Measurements from ENCODE around the gene SLC4A7.
A peak's percentile ranks its signal among the peaks of the same experiment; 100 is the strongest.

SLC4A7 gene

DNA sequence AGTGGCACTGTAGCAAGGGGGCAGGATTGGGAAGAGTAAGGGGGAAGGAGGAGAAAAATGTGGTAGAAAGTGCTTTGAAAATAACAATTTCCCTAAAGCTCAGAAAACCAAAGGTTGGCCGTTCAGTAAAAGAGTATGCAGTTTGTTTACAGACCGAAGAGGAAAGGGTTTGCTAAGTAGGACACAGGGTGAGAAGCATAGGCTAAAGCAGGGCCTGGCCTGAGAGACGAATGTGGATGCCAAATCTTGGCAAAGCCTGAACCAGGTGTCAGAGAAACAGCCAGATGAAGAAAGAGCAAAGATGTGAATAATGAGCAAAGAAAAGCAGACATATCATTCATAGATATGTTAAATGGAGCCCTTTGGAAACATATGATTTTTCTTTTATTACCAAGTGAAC lies 132.1 kb downstream of the SLC4A7 start:
- H3K79me2 ChIP-seq (ENCODE audit: insufficient read depth, low read length): no peaks in the 10 kb centered on the region
- no peak overlapping the region for H2AFZ ChIP-seq (ENCODE audit: low read length)
- H3K4me2 ChIP-seq (ENCODE audit: low read depth, low read length, poor library complexity, severe bottlenecking): no peak overlapping the region
- no peaks in the 10 kb centered on the region for H3K27me3 ChIP-seq (ENCODE audit: insufficient read depth, low read length, poor library complexity, severe bottlenecking)
- no peaks in the 10 kb centered on the region for H3F3A ChIP-seq (ENCODE audit: low read depth)
- H4K20me1 ChIP-seq (ENCODE audit: insufficient read depth, low read length, poor library complexity, severe bottlenecking): no peaks in the 10 kb centered on the region
- H3K9me3 ChIP-seq (ENCODE audit: insufficient read depth, low read depth, low read length): no peaks in the 10 kb centered on the region
- peaks cover 10% of the 10 kb centered on the region for H3K4me1 ChIP-seq (ENCODE audit: insufficient read depth, low read length, poor library complexity, severe bottlenecking)
- H3K9me2 ChIP-seq (replicated peaks; ENCODE audit: low read depth, low read length): no peaks in the 10 kb centered on the region
- no peak for TF ChIP-seq EZH2phosphoT487 (IDR thresholded peaks at IDR 0.05; ENCODE audit: borderline replicate concordance)
- TF ChIP-seq, protein P1, sequence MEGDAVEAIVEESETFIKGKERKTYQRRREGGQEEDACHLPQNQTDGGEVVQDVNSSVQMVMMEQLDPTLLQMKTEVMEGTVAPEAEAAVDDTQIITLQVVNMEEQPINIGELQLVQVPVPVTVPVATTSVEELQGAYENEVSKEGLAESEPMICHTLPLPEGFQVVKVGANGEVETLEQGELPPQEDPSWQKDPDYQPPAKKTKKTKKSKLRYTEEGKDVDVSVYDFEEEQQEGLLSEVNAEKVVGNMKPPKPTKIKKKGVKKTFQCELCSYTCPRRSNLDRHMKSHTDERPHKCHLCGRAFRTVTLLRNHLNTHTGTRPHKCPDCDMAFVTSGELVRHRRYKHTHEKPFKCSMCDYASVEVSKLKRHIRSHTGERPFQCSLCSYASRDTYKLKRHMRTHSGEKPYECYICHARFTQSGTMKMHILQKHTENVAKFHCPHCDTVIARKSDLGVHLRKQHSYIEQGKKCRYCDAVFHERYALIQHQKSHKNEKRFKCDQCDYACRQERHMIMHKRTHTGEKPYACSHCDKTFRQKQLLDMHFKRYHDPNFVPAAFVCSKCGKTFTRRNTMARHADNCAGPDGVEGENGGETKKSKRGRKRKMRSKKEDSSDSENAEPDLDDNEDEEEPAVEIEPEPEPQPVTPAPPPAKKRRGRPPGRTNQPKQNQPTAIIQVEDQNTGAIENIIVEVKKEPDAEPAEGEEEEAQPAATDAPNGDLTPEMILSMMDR (conservative IDR thresholded peaks at IDR 0.05; ENCODE audit: low read length): no peak
- no peak overlapping the region for H3K4me3 ChIP-seq (ENCODE audit: low read length, poor library complexity, severe bottlenecking)
- H3K9ac ChIP-seq (ENCODE audit: low read depth, low read length, poor library complexity, severe bottlenecking): no peak overlapping the region
- H3K36me3 ChIP-seq (ENCODE audit: insufficient read depth, low read length): no peaks in the 10 kb centered on the region

DNA sequence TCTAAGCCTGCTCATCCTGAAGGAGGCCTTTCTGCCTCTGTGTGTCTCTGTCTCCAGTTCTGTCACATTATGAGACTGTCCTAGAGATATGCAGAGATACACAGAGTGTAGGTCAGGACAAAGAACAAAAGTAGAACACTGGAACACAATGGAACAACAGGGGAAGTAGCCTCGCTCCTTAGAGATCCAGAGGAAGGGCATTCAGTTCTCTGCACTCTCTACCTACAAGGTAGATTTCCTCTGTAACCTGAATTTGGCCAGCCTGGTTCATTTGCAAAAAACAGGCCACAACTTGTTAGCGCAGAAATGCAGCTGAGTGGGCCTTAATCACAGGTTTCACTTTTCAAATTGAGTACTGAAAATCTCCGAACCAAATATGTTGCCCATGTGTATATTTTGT lies 134.4 kb downstream of the SLC4A7 start:
- Histone ChIP-seq H3K4me2 (ENCODE audit: low read depth, low read length, poor library complexity, severe bottlenecking) (peak overlapping the region; percentile 51), H2AFZ (ENCODE audit: low read length) (peak overlapping the region; percentile 73), H3K4me1 (ENCODE audit: insufficient read depth, low read length, poor library complexity, severe bottlenecking) (peaks cover 10% of the 10 kb centered on the region), H3K79me2 (ENCODE audit: insufficient read depth, low read length) (no peaks in the 10 kb centered on the region), H3F3A (ENCODE audit: low read depth) (no peaks in the 10 kb centered on the region), H3K36me3 (ENCODE audit: insufficient read depth, low read length) (no peaks in the 10 kb centered on the region), H3K27me3 (ENCODE audit: insufficient read depth, low read length, poor library complexity, severe bottlenecking) (no peaks in the 10 kb centered on the region), H3K9ac (ENCODE audit: low read depth, low read length, poor library complexity, severe bottlenecking) (peak overlapping the region; percentile 1), H3K9me3 (ENCODE audit: insufficient read depth, low read depth, low read length) (no peaks in the 10 kb centered on the region), H3K9me2 (replicated peaks; ENCODE audit: low read depth, low read length) (no peaks in the 10 kb centered on the region), H4K20me1 (ENCODE audit: insufficient read depth, low read length, poor library complexity, severe bottlenecking) (no peaks in the 10 kb centered on the region), H3K4me3 (ENCODE audit: low read length, poor library complexity, severe bottlenecking) (peak overlapping the region; percentile 8)
- TF ChIP-seq, protein P1 (conservative IDR thresholded peaks at IDR 0.05; ENCODE audit: low read length): no peak
- no peak for TF ChIP-seq EZH2phosphoT487 (IDR thresholded peaks at IDR 0.05; ENCODE audit: borderline replicate concordance)

DNA sequence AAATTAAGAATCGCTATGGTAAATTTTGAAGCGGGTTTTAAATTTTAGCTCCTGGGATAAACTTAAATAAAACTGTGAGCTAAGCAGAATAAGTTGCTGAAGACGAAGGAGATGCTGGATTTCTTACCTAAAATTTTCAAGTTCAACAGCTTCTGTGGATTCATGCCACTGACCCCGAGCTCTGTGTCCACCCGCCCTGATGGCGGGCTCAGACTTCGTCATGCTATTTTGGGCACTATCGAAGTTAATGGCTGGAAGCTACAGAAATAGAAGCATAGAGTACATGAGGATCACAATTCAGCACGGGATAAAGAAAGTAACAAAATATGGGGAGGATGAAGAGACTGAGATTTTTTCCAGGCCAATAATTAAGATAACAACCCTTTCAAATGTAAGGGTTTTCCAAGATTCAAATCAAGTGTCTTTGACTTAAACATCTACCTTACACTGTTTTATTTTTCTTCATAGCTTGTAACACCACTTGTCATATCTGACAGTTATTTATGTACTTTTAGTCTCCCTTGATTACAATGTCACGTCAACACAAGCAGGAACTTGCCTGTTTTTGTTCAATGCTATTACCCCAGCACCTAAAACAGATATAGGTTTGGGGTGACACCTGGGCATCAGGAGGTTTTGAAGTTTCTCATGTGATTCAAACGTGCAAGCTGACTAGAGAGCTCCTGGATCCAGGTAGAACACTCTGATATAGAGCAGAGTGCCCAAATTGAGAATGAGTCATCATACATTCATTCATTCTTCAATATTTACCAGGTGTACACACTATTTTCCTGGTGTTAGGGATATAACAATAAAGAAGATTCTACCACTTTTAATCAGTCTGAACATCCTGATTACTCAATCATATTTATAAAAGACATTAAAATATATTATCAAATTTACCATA lies 138.0 kb downstream of the SLC4A7 start:
- H3K9ac ChIP-seq (ENCODE audit: low read depth, low read length, poor library complexity, severe bottlenecking): no peak overlapping the region
- no peaks in the 10 kb centered on the region for H3F3A ChIP-seq (ENCODE audit: low read depth)
- no peaks in the 10 kb centered on the region for H3K9me2 ChIP-seq (replicated peaks; ENCODE audit: low read depth, low read length)
- no peak overlapping the region for H3K4me2 ChIP-seq (ENCODE audit: low read depth, low read length, poor library complexity, severe bottlenecking)
- no peak overlapping the region for H2AFZ ChIP-seq (ENCODE audit: low read length)
- peaks cover 10% of the 10 kb centered on the region for H3K4me1 ChIP-seq (ENCODE audit: insufficient read depth, low read length, poor library complexity, severe bottlenecking)
- H3K36me3 ChIP-seq (ENCODE audit: insufficient read depth, low read length): no peaks in the 10 kb centered on the region
- no peaks in the 10 kb centered on the region for H4K20me1 ChIP-seq (ENCODE audit: insufficient read depth, low read length, poor library complexity, severe bottlenecking)
- H3K4me3 ChIP-seq (ENCODE audit: low read length, poor library complexity, severe bottlenecking): no peak overlapping the region
- H3K9me3 ChIP-seq (ENCODE audit: insufficient read depth, low read depth, low read length): no peaks in the 10 kb centered on the region
- TF ChIP-seq, protein P1 (conservative IDR thresholded peaks at IDR 0.05; ENCODE audit: low read length): no peak
- TF ChIP-seq EZH2phosphoT487 (IDR thresholded peaks at IDR 0.05; ENCODE audit: borderline replicate concordance): no peak
- no peaks in the 10 kb centered on the region for H3K27me3 ChIP-seq (ENCODE audit: insufficient read depth, low read length, poor library complexity, severe bottlenecking)
- H3K79me2 ChIP-seq (ENCODE audit: insufficient read depth, low read length): no peaks in the 10 kb centered on the region

Data from Loucy (cell line).